Heart left ventricle (tissue), 13 donors: ENCODE measurements around the gene TMEM39B.

ENCODE experiments used
- POLR2A ChIP-seq, 2 donors: fragments of 450-650 bp; IDR thresholded peaks; one replicate each; pipeline ENCODE4 v1.6.1; 2017; ENCODE audit warnings: antibody characterized with exemption in 2 of 2, mild to moderate bottlenecking in 2 of 2, moderate library complexity in 2 of 2
- TF ChIP-seq, protein P1 (sequence below), 12 donors: fragments of 200-600 bp; sonication (generic) in 4 of 12; IDR thresholded peaks; one replicate each; pipeline versions ENCODE4 v1.5.0 to v1.8.0; 2018 to 2022; ENCODE audit warnings: antibody characterized with exemption in 12 of 12, mild to moderate bottlenecking in 5 of 12
- donor health status: ischemic (EF 13 %, LVEDD 7.1; RV severe dilation, severe dysfunction).
- donor health status: DM: no; HTN: yes; CAD: no.
- donor health status: DM: no; HTN: no; CAD: no.
- donor health status: ischemic (EF 25% LVEDD 6.9; RV normal size, moderate dysfunction).
- donor health status: ischemic (EF 25% LVEDD 5.7; RV mildly dilated, moderate dysfunction).
- donor health status: ischemic (EF 35%, LVEDD 5.7; RV mildly dilated, moderate dysfunction).
- donor health status: nonischemic (EF 11% LVEDD 7.7; RV severe dilation, severe dysfunction).
- donor health status: DM: yes; HTN: yes; CAD: no.
- donor health status: PGD.
- donor health status: ischemic (EF 29% LVEDD 5.4; RV normal size, mild dysfunction).
- donor health status: nonischemic (EF 23%, LVEDD 6.1; RV moderate dilation, normal function).

DNA sequence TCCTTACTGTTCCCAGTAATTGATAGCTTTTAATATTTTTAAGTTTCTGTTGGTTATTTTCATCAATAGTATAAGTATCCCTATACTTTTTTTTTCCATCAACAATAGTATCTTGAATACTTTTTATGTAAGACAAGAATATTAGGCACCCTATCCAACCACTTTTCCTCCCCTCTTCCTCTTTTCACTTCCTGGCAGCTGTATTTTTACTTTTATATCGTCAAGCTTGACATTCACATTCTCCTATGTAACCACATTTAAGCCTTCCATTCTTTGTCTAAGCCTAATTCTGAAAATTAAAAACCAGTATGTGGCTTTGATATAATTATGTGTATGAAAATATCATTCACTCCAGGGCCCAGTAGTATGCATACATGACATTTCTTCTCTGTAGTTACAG lies 9.3 kb downstream of the TMEM39B start:
- TF ChIP-seq, protein P1, sequence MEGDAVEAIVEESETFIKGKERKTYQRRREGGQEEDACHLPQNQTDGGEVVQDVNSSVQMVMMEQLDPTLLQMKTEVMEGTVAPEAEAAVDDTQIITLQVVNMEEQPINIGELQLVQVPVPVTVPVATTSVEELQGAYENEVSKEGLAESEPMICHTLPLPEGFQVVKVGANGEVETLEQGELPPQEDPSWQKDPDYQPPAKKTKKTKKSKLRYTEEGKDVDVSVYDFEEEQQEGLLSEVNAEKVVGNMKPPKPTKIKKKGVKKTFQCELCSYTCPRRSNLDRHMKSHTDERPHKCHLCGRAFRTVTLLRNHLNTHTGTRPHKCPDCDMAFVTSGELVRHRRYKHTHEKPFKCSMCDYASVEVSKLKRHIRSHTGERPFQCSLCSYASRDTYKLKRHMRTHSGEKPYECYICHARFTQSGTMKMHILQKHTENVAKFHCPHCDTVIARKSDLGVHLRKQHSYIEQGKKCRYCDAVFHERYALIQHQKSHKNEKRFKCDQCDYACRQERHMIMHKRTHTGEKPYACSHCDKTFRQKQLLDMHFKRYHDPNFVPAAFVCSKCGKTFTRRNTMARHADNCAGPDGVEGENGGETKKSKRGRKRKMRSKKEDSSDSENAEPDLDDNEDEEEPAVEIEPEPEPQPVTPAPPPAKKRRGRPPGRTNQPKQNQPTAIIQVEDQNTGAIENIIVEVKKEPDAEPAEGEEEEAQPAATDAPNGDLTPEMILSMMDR (IDR thresholded peaks at IDR 0.05) = no peak
- no peak for TF ChIP-seq POLR2A (IDR thresholded peaks at IDR 0.05)
